Astrocyte of the hippocampus (primary cell): ENCODE data around the gene SLC6A7.
"Not testable (repeated sequence)": the region's sequence is repeated elsewhere in the genome, so short reads cannot be mapped to it uniquely, and the experiment has no call there.

Source experiments
- DNase-seq: peaks from one replicate; pipeline ENCODE4 v3.0.0; 2011; ENCODE audit warnings: low read depth, low spot score

SLC6A7 gene

DNA sequence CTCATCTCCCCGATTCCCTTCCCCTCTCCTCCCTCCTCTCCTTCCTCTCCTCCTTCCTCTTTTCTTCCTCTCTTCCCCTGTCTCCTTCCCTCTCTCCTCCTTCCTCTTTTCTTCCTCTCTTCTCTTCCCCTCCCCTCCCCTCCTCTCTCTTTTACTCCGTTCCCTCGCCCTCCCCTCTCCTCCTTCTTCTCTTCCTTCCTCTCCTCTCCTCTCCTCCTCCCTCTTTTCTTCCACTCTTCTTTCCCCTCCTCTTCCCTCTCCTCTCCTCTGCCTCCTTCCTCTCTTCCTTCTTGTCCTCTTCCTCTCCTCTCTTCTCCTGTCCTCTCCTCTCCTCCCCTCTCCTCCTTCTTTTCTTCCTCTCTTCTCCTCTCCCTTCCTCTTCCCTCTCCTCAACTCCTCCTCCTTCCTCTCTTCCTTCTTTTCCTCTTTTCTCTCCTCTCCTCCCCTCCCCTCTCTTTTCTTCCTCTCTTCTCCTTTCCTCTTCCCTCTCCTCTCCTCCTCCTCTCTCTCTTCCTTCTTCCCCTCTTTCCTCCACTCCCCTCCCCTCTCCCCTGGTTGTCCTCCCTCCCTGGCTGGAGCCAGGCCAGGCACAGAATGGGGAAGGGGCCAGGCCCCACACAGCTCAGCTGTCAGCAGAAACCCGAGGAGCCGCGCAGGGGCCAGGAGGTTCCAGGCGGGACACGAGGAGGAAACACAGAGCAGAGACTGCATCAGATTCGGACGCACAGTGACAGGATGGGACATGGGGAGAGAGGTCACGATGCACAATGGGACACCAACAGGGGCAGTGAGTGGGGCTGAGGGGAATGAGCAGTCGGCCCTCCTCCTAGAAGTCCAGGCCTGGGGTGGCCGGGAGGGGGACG, 51.7 kb downstream of the SLC6A7 start:
- no peak for DNase-seq

DNA sequence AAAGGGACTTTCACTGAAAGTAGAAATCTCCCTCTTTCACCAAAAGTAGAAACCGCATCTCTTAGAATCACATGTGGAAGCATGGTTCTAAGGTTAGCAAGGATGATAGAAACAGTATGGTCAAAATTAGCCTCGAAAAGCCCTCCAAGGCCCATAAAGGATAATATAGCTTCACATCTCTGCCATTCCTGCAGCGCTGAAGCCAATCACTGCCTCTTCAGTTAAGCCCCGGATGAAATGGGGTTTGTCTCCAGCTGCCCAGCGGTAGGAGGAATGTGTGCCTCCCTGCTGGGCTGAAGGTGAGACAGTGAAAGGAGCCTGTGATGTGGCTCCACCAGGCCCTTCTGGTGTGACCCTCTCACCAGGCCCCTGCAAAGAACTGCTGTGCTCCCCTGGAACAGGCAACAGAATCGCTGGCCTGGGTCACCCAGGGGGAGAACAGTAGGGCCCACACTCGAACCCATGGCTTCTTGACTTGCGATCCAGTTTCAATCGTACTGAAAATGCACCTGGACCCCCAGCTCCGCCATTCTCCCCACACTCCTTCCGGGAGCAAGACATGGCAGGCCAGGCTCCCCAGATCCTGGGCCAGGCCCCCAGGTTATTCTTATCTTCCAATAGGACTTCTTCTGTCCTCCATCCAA, 52.5 kb downstream of the SLC6A7 start:
- no peak for DNase-seq

DNA sequence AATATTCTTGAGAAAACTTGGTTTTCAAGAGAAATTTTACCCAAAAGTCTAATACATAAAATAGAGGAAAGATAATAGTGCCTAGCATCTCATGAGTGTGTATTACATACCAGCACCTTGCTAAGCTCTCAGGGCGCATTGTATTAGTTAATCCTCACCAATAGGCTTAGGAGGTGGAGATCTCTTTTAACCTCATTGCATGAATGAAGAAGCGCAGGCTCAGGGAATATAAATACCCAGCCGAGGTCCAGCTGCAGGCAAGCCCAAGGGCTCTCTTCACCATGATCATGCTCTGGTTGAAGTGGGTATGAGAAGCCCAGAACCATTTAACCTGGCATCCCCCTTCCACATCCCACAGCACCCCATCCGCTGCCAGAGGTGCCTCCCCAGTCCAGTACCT, 53.7 kb downstream of the SLC6A7 start:
- no peak for DNase-seq

DNA sequence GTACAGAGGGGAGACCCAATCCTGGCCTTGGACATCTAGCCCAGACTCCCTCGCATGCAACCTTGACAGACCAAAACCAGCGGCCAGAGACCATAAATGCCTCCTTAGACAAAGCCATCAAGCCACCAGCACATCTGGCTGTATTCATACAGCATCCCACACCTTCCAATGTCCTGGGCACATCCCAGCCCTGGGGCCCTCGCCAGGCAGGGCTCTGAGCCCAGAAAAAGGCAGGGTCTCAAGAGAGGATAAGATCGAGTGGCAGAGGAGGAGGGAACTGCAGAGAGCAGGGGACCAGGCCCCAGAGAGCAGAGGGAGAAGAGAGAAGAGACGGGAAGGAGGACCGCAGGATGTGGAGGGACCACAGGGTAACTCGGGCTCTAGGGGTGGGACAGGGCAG, 54.3 kb downstream of the SLC6A7 start:
- DNase-seq: no peak

DNA sequence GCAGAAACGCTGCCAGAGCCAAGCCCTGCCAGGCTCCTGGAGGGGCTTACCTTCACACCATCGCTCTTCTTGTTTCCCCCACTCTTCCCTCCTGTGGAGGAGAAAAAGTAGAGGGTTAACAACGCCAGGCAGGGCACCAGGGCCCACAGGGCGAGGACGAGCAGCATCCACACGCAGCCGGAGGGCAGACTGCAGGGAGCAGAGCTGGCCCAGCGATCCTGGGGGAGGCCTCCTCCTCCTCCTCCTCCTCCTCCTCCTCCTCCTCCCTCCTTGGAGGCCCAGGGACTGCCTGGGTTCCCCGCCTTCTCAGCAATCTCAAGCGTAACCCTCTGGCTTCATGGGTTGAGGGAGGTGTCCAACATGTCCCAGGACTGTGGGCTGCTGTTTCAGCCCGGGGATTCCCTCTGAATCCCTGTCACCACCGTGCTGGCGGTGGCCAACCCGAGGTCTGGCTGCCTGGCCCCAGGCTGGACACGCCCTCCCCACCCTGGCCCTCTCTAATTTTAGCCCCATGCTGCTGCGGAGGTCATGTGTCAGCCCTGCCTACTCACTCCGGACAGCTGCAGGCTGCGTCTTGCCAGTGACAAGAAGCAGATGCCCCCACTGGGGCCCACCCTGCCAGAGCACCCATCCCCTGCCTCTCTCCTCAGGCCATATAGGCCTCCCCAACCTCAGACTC, 55.4 kb downstream of the SLC6A7 start:
- DNase-seq: no peak

DNA sequence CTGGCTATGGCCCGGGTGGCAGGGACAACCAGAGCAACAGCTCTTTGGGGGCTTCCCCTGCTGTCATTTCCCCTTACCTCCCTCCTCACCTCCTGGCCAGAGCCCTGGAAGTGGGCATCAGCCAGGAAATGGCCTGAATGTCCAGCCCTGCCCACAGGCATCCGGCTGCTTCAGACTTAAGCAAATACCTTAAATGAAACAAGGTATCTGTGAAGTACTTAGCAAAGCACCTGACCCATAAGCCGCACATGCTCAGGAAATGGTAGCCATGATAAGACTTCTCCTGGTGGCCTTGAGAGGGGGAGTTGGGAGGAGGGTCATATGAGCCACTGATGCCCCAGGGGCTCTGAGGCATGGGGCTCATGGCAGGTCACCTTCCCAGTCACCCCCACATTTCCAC, 55.9 kb downstream of the SLC6A7 start:
- DNase-seq: no peak

DNA sequence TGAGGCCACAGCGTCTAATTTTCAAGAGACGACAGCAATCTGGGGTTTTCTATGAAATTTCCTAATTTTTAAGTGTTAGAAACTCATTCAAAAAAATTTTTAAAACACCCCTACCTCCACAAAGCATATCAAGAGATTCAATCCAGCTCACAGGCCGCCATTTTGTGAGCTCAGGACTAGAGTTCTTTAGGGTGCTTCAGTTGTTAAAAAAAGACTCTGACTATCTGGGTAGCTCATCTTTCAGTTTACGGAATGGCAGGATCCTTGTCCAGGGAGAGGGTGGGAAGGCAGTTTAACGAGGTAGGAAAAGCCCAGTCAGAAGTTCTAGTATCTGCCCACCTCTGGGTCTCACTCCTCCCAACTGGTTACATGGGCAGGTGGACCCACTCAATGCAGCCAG, 56.6 kb downstream of the SLC6A7 start:
- no peak for DNase-seq

DNA sequence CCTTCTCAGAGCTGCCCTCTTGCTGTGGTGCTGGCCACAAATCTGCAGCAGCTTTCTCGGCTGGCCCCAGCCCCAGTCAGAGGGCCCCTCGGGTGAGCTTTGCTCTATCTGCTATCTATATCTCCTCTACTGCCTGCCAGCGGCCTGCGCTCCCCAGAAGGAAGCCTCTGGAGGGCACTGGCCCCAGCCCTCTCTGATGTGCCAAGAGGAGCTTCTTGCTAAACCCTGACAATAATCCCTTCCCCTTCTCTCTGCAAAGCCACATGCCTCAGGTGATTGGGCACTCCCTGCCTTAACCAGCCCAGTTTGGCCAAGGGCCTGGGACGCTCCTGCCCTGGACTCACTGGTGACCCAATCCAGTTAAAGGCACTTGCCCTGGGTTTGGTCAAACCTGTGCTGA, 57.0 kb downstream of the SLC6A7 start:
- DNase-seq: no peak

DNA sequence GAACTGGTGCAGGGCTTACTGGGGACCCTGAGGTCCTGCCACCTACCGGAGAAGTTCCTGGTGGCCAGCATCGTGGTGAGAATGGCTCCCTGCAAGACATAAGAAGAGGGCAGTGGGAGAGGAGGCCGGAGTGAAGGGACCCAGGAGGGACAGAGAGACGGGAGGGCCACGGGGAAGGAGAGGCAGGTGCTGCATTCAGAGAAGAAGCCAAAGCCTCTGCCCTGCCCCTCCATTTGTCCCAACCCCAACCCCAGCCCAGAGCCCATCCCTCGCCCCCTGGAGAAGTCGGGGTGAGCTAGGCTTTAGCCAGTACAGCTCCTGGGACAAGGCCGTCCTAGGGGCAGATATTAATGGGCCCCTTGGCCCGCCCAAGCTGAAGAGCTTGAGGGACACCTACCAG, 57.9 kb downstream of the SLC6A7 start:
- no peak for DNase-seq

DNA sequence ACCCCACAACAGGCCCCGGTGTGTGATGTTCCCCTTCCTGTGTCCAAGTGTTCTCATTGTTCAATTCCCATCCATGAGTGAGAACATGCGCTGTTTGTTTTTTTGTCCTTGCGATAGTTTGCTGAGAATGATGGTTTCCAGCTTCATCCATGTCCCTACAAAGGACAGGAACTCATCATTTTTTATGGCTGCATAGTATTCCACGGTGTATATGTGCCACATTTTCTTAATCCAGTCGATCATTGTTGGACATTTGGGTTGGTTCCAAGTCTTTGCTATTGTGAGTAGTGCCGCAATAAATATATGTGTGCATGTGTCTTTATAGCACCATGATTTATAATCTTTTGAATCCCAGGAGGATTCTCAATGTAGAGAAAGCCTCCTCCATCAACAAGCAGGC, 58.6 kb downstream of the SLC6A7 start:
- not testable (repeated sequence) for DNase-seq

DNA sequence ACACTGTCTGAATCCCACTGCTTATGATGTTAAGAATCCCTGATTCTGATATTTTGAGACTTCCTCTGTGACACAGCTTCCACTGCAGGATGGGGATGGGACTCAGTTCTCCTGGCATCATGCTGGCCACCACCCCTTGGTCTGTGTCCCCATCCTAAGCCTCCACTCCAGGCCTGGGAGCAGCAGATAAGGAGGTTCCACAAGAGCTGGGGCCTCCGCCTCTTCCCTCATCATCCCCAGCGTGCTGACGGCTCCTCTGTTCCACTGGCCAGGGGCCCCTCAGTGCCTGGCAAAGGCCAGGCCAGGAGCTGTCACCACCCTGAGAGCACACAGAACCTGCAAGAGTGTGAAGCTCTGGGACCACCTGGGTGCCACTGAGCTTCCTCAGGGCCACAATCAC, 59.1 kb downstream of the SLC6A7 start:
- DNase-seq: no peak

DNA sequence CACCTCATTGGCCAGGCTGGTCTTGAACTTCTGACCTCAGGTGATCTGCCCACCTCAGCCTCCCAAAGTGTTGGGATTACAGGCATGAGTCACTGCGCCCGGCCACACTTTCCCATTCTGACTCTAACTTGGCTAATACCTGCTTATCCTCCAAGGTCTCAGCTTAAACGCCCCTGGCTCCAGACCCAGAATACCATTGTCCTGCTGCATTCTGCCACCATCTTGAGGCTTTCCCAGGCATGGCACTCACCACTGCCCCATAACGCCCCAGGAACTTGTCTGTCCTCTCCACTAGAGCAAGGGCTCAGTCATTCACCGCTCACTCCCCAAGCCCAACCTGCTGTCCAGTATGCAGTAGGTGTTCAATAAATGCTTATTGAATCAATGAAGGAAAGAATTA, 59.9 kb downstream of the SLC6A7 start:
- DNase-seq: no peak

DNA sequence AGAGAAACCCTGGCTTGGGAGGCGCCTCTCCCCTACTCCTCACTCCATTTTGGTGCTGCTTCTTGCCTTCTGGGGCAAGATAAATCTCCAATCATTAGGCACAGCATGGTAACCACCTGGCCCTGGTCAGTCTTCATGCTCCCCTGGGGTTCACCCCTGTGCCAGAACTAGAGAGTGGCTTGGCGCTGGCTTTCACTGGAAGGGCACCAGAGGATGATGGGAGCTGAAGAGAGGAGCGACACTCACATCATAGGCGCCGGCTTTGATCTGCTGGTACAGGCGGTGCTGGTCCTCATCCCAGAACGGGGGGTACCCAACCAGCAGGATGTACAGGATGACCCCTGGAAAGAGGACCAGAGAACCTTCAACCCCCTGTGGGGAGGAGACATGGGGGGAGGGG, 61.6 kb downstream of the SLC6A7 start:
- DNase-seq: no peak

DNA sequence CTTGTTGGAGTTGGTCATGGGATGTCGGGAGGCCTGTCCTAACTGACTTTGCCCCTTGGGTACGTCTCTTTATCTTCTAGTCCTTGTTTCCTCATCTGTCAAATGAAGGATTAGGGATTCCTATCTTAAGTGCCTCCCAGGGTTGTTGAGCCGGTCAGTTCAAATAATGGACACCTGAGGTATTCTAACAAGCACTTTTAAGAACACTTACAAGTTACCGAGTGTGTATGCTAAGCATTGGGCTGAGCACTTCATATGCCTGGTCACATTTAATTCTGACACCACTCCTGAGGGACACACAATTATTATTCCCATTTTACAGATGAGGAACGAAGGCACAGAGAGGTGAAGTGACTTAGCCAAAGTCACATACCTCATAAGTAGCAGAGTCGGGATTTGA, 62.6 kb downstream of the SLC6A7 start:
- DNase-seq: no peak

DNA sequence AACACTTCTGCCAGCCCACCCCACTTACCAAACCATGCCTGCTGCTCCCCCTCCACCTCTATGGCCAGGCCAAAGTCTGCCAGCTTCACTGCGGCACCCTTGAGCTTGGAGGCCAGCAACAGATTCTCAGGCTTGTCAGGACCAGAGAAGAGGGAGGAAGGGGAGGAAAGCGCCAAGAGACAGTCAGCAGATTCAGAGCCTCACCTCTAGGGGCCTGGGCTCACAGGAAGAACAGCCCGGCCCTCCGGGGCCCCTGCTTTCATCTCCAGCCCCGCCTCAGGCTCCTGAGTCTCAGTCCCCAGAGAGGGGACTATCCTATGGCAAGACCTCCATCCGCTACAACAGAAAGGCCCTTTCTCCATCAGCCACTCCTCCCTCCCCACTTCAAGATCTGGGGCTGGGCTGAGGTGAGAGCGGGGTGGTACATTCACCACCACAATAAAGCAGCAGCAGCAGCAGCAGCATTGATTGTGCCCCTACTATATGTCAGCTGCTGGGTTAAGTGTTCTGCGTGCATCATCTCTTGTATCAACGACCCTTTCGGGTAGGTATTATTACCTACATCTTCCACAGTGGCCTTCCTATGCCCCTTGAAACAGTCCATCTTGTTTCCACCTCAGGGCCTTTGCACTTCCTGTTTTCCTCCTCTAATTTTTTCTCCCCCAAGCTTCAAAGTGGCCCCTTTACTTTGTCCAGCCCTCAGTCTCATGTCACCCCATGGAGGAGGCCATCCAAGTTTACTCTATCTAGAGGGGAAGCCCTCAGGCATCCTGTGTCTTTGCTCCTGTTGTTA, 63.8 kb downstream of the SLC6A7 start:
- DNase-seq: no peak

DNA sequence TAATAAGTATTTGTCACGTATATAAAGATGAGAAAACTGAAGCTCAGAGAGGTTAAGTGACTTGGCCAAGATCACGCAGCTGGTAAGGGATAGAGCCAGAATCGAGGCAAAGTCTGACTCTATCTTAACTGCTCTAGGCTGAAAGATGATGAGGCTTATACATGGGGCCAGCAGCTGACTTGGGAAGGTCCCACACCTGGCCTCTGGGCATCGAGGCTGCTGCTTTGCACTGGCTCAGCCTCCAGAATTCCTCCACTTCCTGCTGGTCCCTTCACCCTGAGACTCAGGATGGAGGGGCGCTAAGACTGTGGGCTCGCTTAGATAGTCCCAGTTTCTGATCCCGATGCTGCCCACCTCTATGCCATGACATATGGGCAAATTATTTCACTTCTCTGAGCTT, 64.5 kb downstream of the SLC6A7 start:
- no peak for DNase-seq

DNA sequence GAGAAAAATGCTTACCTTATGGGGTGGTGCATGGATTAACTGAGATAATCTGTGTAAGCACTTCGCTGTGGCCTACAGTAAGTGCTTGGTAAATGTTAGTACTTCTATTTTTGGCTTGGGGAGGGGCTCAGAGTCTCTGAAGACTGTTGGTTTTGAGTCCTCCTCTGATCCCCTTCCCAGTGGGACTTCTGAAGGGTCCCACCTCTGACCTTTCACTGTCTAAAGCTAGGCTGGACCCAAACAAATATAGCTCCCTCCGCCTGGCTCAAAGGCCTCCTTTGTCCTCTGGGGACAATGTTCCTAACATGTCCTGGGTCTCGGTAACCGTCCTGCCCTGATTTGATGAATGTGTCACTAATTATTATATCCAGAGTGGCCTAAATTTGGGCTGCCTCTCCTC, 64.9 kb downstream of the SLC6A7 start:
- DNase-seq: no peak

DNA sequence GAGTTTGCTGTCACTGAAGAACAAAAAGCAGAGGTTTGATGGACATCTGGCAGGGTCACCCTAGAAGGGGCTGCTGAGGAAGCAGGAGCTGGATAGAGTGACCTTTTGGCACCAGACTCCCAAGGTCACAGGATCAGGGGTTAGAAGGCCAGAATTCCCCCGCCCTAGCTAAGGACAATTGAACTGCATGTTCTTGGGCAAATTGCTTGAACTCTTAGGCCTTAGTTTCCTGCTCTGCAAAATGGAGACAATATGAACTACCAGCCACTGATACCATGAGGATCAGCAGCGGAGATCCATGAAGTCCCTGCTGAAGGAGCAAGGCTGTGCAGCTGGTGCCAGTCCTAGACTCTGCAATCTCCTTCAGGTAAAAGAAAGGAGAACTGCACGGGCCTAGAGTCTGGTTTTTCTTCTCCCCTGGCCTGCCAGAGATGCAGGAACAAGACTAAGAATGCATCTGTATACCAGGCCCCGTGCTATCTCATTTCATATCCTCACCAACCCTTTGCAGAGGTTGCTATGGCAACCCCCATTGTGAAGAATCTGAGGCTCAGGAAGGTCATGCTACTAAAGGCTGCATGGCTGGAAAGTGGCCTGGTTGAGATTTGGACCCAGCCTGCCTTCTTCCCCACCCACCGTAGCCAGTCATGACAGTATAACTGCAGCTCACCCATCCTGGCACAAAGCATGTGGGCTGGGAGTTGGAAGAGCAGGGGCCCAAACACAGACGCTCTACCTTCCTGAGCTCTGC, 66.0 kb downstream of the SLC6A7 start:
- DNase-seq: peak; percentile 29

DNA sequence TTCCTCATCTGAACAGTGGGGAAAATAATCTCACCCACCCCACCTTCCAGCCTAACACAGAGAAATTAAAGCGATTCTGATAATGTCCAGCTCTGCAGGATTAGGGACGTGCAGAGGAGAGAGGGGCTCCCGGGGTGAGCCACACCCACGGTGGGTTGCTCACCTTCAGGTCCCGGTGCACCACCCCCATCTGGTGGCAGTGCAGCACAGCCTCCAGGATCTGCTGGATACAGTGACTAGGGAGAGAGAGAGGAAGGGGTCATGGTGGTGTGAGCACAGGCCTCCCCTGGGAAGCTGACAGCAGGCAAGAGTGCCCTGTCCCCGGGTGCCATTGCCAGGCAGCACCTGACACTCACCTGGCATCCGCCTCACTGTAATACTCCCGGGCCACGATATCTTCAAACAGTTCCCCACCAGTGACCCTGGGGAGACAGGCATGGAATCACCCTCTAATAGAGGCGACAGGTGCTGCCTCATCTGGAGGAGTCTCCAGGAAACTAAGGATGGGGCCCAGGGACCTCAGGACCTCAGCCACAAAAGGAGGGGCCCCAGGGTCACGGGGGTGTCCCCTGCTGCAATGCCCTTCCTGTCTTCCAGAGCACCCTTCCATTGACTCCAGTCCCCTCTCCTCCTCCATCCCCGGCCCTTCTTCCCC, 66.7 kb downstream of the SLC6A7 start:
- DNase-seq: no peak

DNA sequence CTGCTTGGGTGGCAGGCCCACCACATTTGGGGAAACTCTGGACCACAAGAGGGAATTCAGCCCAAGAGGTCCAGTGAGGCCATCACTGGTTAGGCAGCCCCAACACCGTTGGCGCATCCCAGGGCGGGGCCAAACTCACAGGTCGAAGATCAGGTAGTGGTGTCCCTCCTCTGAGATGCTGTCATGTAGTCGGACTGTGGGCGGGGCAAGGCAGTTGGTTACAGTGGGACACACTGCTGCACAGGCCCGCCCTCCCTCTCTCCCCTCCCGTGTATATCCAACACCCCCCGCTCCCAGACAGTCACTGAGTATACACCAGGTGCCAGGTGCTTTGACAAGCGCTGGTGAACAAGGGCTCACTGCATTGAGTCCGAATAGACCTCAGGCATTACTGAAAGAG, 67.6 kb downstream of the SLC6A7 start:
- DNase-seq: no peak

DNA sequence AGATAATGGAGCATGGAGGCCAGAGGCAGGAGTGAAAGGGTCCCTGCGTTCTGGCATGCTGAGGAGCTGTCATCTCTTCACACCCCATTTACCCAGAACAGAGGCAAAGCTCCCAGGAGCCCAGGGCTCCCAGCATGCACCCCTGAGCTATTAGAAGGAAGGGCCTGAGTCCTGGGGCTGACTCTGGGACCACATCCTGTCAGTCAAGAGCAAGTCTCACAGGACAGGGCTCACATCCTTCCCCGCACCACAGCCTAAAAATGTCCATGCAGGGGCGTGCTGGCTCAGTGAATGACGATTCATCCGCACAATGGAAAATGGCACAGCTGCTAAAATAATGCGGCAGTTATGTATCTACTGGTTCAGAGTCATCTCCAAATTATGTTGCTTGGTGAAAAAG, 68.3 kb downstream of the SLC6A7 start:
- DNase-seq: peak; percentile 20
